SK-N-MC (cell line): ENCODE data around the gene OR51A4.

Source experiments
- EZH2 ChIP-seq: fragments of 200-600 bp; sonication (generic); IDR thresholded peaks from one replicate; pipeline ENCODE4 v1.6.1; 2017; ENCODE audit warnings: antibody characterized with exemption
- FOXP2 ChIP-seq: optimal IDR thresholded peaks from 2 replicates; pipeline ENCODE3; 2011; ENCODE audit warnings: mild to moderate bottlenecking, moderate library complexity; ENCODE audit not compliant: insufficient read depth; ENCODE audit errors: extremely low read length, control extremely low read depth
- POLR2AphosphoS5 ChIP-seq: IDR thresholded peaks from 2 replicates; pipeline ENCODE4 v1.6.1; 2012; ENCODE audit warnings: mild to moderate bottlenecking, low read depth, low read length, borderline replicate concordance

GRCh38 chr11:4932751-4933150 is 14.7 kb downstream of the OR51A4 start:
- no peak for TF ChIP-seq POLR2AphosphoS5
- TF ChIP-seq EZH2 = no peak
- no peak for TF ChIP-seq FOXP2
